Hippocampal formation (tissue), 2 donors: Measurements from ENCODE around the gene RBP5.
A peak's percentile ranks its signal among the peaks of the same experiment; 100 is the strongest.

ENCODE experiments used
- DNase-seq, 2 donors: peaks; one replicate each; lab custom pipeline; 2025; lab: John Stamatoyannopoulos, UW

The RBP5 gene

GRCh38 chr12:7128681-7129286, at the start of gene RBP5:
Gene RBP5 (minus strand): TSS chr12:7128889. CDS start chr12:7128775, 114 bp downstream.
- DNase-seq = no peak

- no peak for DNase-seq
These were observed 49.8 kb upstream of the RBP5 start for GRCh38 chr12:7178481-7178880.

- DNase-seq = no peak
These were observed 47.9 kb upstream of the RBP5 start for GRCh38 chr12:7176595-7176994.

- DNase-seq = no peak
These were observed 46.8 kb upstream of the RBP5 start for GRCh38 chr12:7175493-7175892.

GRCh38 chr12:7171854-7172253, 43.2 kb upstream of the RBP5 start:
- no peak for DNase-seq

- no peak for DNase-seq
These were observed 41.3 kb upstream of the RBP5 start for GRCh38 chr12:7169951-7170350.

GRCh38 chr12:7162691-7163114, 34.0 kb upstream of the RBP5 start:
- DNase-seq = peak in 1 of 2 donors; percentile 30

GRCh38 chr12:7161811-7162210, 33.1 kb upstream of the RBP5 start:
- no peak for DNase-seq

- no peak for DNase-seq
These were observed 32.6 kb upstream of the RBP5 start for GRCh38 chr12:7161327-7161726.

GRCh38 chr12:7160183-7160582, 31.5 kb upstream of the RBP5 start:
- no peak for DNase-seq

- no peak for DNase-seq
These were observed 30.3 kb upstream of the RBP5 start for GRCh38 chr12:7158781-7159609.

- no peak for DNase-seq
These were observed 28.7 kb upstream of the RBP5 start for GRCh38 chr12:7157391-7157790.

GRCh38 chr12:7156259-7157197, 27.8 kb upstream of the RBP5 start:
- DNase-seq = no peak

GRCh38 chr12:7155471-7156034, 26.9 kb upstream of the RBP5 start:
- no peak for DNase-seq

- DNase-seq = no peak
These were observed 26.3 kb upstream of the RBP5 start for GRCh38 chr12:7154901-7155470.

- no peak for DNase-seq
These were observed 25.4 kb upstream of the RBP5 start for GRCh38 chr12:7154042-7154441.

- no peak for DNase-seq
These were observed 24.1 kb upstream of the RBP5 start for GRCh38 chr12:7152818-7153217.

GRCh38 chr12:7151532-7151931, 22.8 kb upstream of the RBP5 start:
- DNase-seq = no peak

GRCh38 chr12:7150841-7151240, 22.2 kb upstream of the RBP5 start:
- DNase-seq = no peak

GRCh38 chr12:7150356-7150755, 21.7 kb upstream of the RBP5 start:
- no peak for DNase-seq

- DNase-seq = no peak
These were observed 18.2 kb upstream of the RBP5 start for GRCh38 chr12:7146906-7147305.

- no peak for DNase-seq
These were observed 17.5 kb upstream of the RBP5 start for GRCh38 chr12:7146228-7146627.
